DOHH2 (cell line): ENCODE results near the gene ASAH2.

Source experiments
- CTCF ChIP-seq: fragments of 200-600 bp; sonication (generic); IDR thresholded peaks from one replicate; pipeline ENCODE4 v1.5.1; 2014; ENCODE audit warnings: antibody characterized with exemption, mild to moderate bottlenecking, low read depth, low read length; ENCODE audit not compliant: poor library complexity, severe bottlenecking
- EZH2phosphoT487 ChIP-seq: fragments of 200-600 bp; sonication (generic); IDR thresholded peaks from 2 replicates; pipeline ENCODE4 v1.6.1; 2017; ENCODE audit warnings: borderline replicate concordance, mild to moderate bottlenecking, antibody characterized with exemption, low read length, moderate library complexity, mixed read lengths

- TF ChIP-seq CTCF (no peak), EZH2phosphoT487 (no peak)
Observed at GRCh38 chr10:50279489-50279888, 28.2 kb upstream of the ASAH2 start.
